H9 (cell line): ENCODE data around the gene ADAMTS3. TPM values are rescaled to one million over a fixed set of nuclear protein-coding genes. Genes with fewer than 3 reads are reported as not detected.

Experiments
- DNase-seq: peaks from one replicate; pipeline ENCODE4 v3.0.0-alpha.2; 2017
- H2AFZ ChIP-seq: one replicate; pipeline ENCODE4 v1.6.1; 2013; ENCODE audit warnings: mild to moderate bottlenecking, low read length, control low read depth, moderate library complexity
- H2AK5ac ChIP-seq: 2 replicates; pipeline ENCODE4 v1.6.1; 2013; ENCODE audit warnings: low read length, control low read depth, mixed read lengths; ENCODE audit not compliant: insufficient read length
- H2BK120ac ChIP-seq: one replicate; pipeline ENCODE4 v1.6.1; 2013; ENCODE audit warnings: low read depth, mild to moderate bottlenecking, low read length, control low read depth, inconsistent platforms; ENCODE audit not compliant: poor library complexity, severe bottlenecking
- H2BK12ac ChIP-seq: 2 replicates; pipeline ENCODE4 v1.6.1; 2013; ENCODE audit warnings: low read length, control low read depth, mixed read lengths, low read depth; ENCODE audit not compliant: insufficient read length
- H2BK15ac ChIP-seq: 2 replicates; pipeline ENCODE4 v1.6.1; 2013; ENCODE audit warnings: low read depth, low read length, control low read depth
- H2BK20ac ChIP-seq: one replicate; pipeline ENCODE4 v1.6.1; 2013; ENCODE audit warnings: low read depth, mild to moderate bottlenecking, low read length, control low read depth, inconsistent platforms; ENCODE audit not compliant: poor library complexity, severe bottlenecking
- H2BK5ac ChIP-seq: 2 replicates; pipeline ENCODE4 v1.6.1; 2013; ENCODE audit warnings: low read length, control low read depth, mixed read lengths; ENCODE audit not compliant: insufficient read length
- H3K14ac ChIP-seq: 2 replicates; pipeline ENCODE4 v1.6.1; 2013; ENCODE audit warnings: low read length, control low read depth; ENCODE audit not compliant: insufficient read depth
- H3K18ac ChIP-seq: 2 replicates; pipeline ENCODE4 v1.6.1; 2013; ENCODE audit warnings: low read depth, mild to moderate bottlenecking, mixed read lengths, low read length, control low read depth; ENCODE audit not compliant: insufficient read length
- H3K23ac ChIP-seq: 2 replicates; pipeline ENCODE4 v1.6.1; 2013; ENCODE audit warnings: low read length, control low read depth, mixed read lengths, low read depth; ENCODE audit not compliant: insufficient read length
- H3K23me2 ChIP-seq: 2 replicates; pipeline ENCODE4 v1.6.1; 2013; ENCODE audit warnings: low read depth, mild to moderate bottlenecking, mixed read lengths, low read length, control low read depth; ENCODE audit not compliant: insufficient read length, poor library complexity, severe bottlenecking
- H3K27ac ChIP-seq: 2 replicates; pipeline ENCODE4 v1.5.1; 2013; ENCODE audit warnings: low read length, control low read depth, mixed read lengths, low read depth; ENCODE audit not compliant: insufficient read length
- H3K27me3 ChIP-seq: 2 replicates; pipeline ENCODE4 v1.6.1; 2013; ENCODE audit warnings: low read length, control low read depth, inconsistent platforms; ENCODE audit not compliant: insufficient read depth
- H3K4ac ChIP-seq: 2 replicates; pipeline ENCODE4 v1.6.1; 2013; ENCODE audit warnings: low read depth, mild to moderate bottlenecking, control low read depth, inconsistent platforms, low read length, moderate library complexity
- H3K4me1 ChIP-seq: 2 replicates; pipeline ENCODE4 v1.6.1; 2013; ENCODE audit warnings: low read length, control low read depth, inconsistent platforms; ENCODE audit not compliant: insufficient read depth
- H3K4me2 ChIP-seq: 2 replicates; pipeline ENCODE4 v1.6.1; 2013; ENCODE audit warnings: low read length, control low read depth, mixed read lengths; ENCODE audit not compliant: insufficient read length, insufficient read depth
- H3K56ac ChIP-seq: 2 replicates; pipeline ENCODE4 v1.6.1; 2013; ENCODE audit warnings: low read depth, mild to moderate bottlenecking, mixed read lengths, low read length, control low read depth; ENCODE audit not compliant: insufficient read length
- H3K79me1 ChIP-seq: 2 replicates; pipeline ENCODE4 v1.6.1; 2013; ENCODE audit warnings: low read depth, mild to moderate bottlenecking, moderate library complexity, low read length, control low read depth, inconsistent platforms; ENCODE audit not compliant: insufficient read depth, poor library complexity, severe bottlenecking
- H3K79me2 ChIP-seq: 2 replicates; pipeline ENCODE4 v1.6.1; 2013; ENCODE audit warnings: low read length, control low read depth, inconsistent platforms; ENCODE audit not compliant: insufficient read depth
- H3K9ac ChIP-seq: 2 replicates; pipeline ENCODE4 v1.6.1; 2013; ENCODE audit warnings: low read length, control low read depth, mixed read lengths; ENCODE audit not compliant: insufficient read length; ENCODE audit errors: extremely low read depth
- H3K9me3 ChIP-seq: one replicate; pipeline ENCODE4 v1.6.1; 2013; ENCODE audit warnings: low read depth, low read length, inconsistent platforms; ENCODE audit not compliant: control insufficient read depth
- H3T11ph ChIP-seq: one replicate; pipeline ENCODE4 v1.6.1; 2013; ENCODE audit warnings: mild to moderate bottlenecking, low read length, control low read depth, inconsistent platforms
- H4K20me1 ChIP-seq: one replicate; pipeline ENCODE4 v1.6.1; 2013; ENCODE audit not compliant: control insufficient read depth, insufficient read length, insufficient read depth
- H4K5ac ChIP-seq: 2 replicates; pipeline ENCODE4 v1.6.1; 2013; ENCODE audit warnings: low read depth, mild to moderate bottlenecking, mixed read lengths, low read length, control low read depth; ENCODE audit not compliant: insufficient read length
- H4K8ac ChIP-seq: replicated peaks from 2 replicates; pipeline ENCODE4 v1.6.1; 2013; ENCODE audit warnings: low read length, control low read depth, mixed read lengths, low read depth; ENCODE audit not compliant: insufficient read length
- H4K91ac ChIP-seq: 2 replicates; pipeline ENCODE4 v1.6.1; 2013; ENCODE audit warnings: low read depth, mild to moderate bottlenecking, moderate library complexity, mixed read lengths, low read length, control low read depth; ENCODE audit not compliant: insufficient read length
- H3K27ac Mint-ChIP-seq, 3 experiments: 2 replicates in 2 of 3; 3 replicates in 1 of 3; pipeline ENCODE4 v1.8.0; 2020 to 2021; ENCODE audit warnings: mixed read lengths in 3 of 3, mild to moderate bottlenecking in 1 of 3, moderate library complexity in 1 of 3
- H3K27me3 Mint-ChIP-seq: 2 replicates; pipeline ENCODE4 v1.8.0; 2021; ENCODE audit warnings: low read depth, mild to moderate bottlenecking, moderate library complexity, mixed read lengths
- H3K36me3 Mint-ChIP-seq, 3 experiments: 2 replicates in 2 of 3; 3 replicates in 1 of 3; pipeline ENCODE4 v1.8.0; 2020 to 2021; ENCODE audit warnings: low read depth in 3 of 3, mixed read lengths in 3 of 3; ENCODE audit not compliant: insufficient read depth in 1 of 3
- H3K4me1 Mint-ChIP-seq, 2 experiments: 2 replicates each; pipeline ENCODE4 v1.8.0; 2020; ENCODE audit warnings: mixed read lengths in 2 of 2
- H3K4me3 Mint-ChIP-seq, 2 experiments: 2 replicates in 1 of 2; 3 replicates in 1 of 2; pipeline ENCODE4 v1.8.0; 2020 to 2021; ENCODE audit warnings: mild to moderate bottlenecking in 2 of 2, mixed read lengths in 2 of 2, moderate library complexity in 1 of 2
- H3K9me3 Mint-ChIP-seq, 2 experiments: 2 replicates in 1 of 2; 3 replicates in 1 of 2; pipeline ENCODE4 v1.8.0; 2020; ENCODE audit warnings: mild to moderate bottlenecking in 2 of 2, mixed read lengths in 2 of 2, moderate library complexity in 1 of 2
- CTCF ChIP-seq: fragments of 200-600 bp; sonication (generic); conservative IDR thresholded peaks from 3 replicates; pipeline ENCODE4 v1.8.0; 2021; ENCODE audit warnings: antibody characterized with exemption, mild to moderate bottlenecking
- WGBS: extraction: QIAGEN DNeasy Blood & Tissue Kit; methylation state at CpG from one replicate; pipeline ENCODE4 v1.1.7; 2013; ENCODE audit warnings: missing lambda C conversion rate, low lambda C conversion rate, mixed read lengths; ENCODE audit not compliant: insufficient read length; ENCODE audit errors: extremely low coverage; 5-methylcytosine and 5-hydroxymethylcytosine counted together
- total RNA-seq: library from RNA; stranded (reverse); gene quantifications from 2 replicates; pipeline ENCODE4 v1.2.1, GENCODE V29; 2021

The ADAMTS3 gene
- total RNA-seq, 1 experiment from 2014 or later = 1.1 TPM

GRCh38 chr4:72300126-72300525, 268.9 kb downstream of the ADAMTS3 start:
- Histone ChIP-seq H3K23me2 (no peaks in the 10 kb centered on the region), H2BK5ac (no peak overlapping the region), H2BK15ac (no peak overlapping the region), H4K20me1 (no peaks in the 10 kb centered on the region), H3K4me2 (no peak overlapping the region), H3K56ac (no peak overlapping the region), H3K27ac (no peak overlapping the region), H3K18ac (no peak overlapping the region), H3K9ac (no peak overlapping the region), H3K79me2 (no peaks in the 10 kb centered on the region), H3K27me3 (no peaks in the 10 kb centered on the region), H2BK12ac (no peak overlapping the region), H2BK120ac (no peak overlapping the region), H3T11ph (no peak overlapping the region), H4K91ac (no peak overlapping the region), H2AFZ (no peak overlapping the region), H3K79me1 (no peaks in the 10 kb centered on the region), H4K5ac (no peak overlapping the region), H3K4ac (no peak overlapping the region), H3K4me1 (no peaks in the 10 kb centered on the region; the same call in 1 of the 2 replicates), H2AK5ac (no peak overlapping the region), H3K23ac (no peak overlapping the region), H3K14ac (no peak overlapping the region), H3K9me3 (no peaks in the 10 kb centered on the region), H4K8ac (no peak overlapping the region), H2BK20ac (no peak overlapping the region)
- Mint-ChIP-seq H3K27me3 (no peaks in the 10 kb centered on the region), H3K9me3 (peaks cover 0 to 2% of the 10 kb centered on the region in 2 experiments; a peak in 2 of 5 replicates), H3K27ac (no peak overlapping the region), H3K36me3 (peaks cover 0 to 2% (median 0%) of the 10 kb centered on the region in 3 experiments; a peak in 3 of 7 replicates), H3K4me1 (peaks cover 8% of the 10 kb centered on the region in 2 experiments), H3K4me3 (no peak overlapping the region)
- TF ChIP-seq CTCF = no peak
- DNase-seq = no peak
- WGBS = no CpG with 5 or more reads among the region's 1 CpG
